ENCODE results near the gene PPTC7. TPM values are rescaled to one million over a fixed set of nuclear protein-coding genes. Genes with fewer than 3 reads are reported as not detected.

Gene PPTC7
- total and polyA plus RNA-seq, 2 of the 4 experiments (the other 2 are of a cell fraction): 4.1 to 6.8 TPM

- no peak overlapping the region for H2BK15ac ChIP-seq (ENCODE audit: low read depth, low read length)
- no peak overlapping the region for H3K4ac ChIP-seq (ENCODE audit: low read depth, low read length)
- CTCF ChIA-PET: interaction anchor here (0.7 kb wide), 1 partner anchor 72 kb away, joined by 3 read pairs; no protein-coding TSS in a partner anchor
- no peak for DNase-seq
- POLR2A ChIA-PET (ENCODE audit: unreplicated experiment): no interaction called here
- peaks cover 3% of the 10 kb centered on the region for H3K4me1 ChIP-seq (ENCODE audit: control insufficient read depth, insufficient read depth, low read length)
- H4K5ac ChIP-seq (ENCODE audit: low read depth, low read length): no peak overlapping the region; the same call in 1 of the 2 replicates
- H3K23ac ChIP-seq (ENCODE audit: low read depth, low read length): no peak overlapping the region
- ATAC-seq (ENCODE audit: low read depth): no peak
- H3K4me2 ChIP-seq (ENCODE audit: low read depth, low read length): no peak overlapping the region
- no peak overlapping the region for H2BK120ac ChIP-seq (ENCODE audit: low read depth, low read length)
- no peak overlapping the region for H3K56ac ChIP-seq (ENCODE audit: extremely low read depth, insufficient read depth, low read length)
- no peak for TF ChIP-seq MAZ (IDR thresholded peaks at IDR 0.05; ENCODE audit: borderline replicate concordance, low read depth, low read length)
- no peak for TF ChIP-seq CHD1 (IDR thresholded peaks at IDR 0.05; ENCODE audit: low read depth, low read length)
- no peak for TF ChIP-seq NFE2L2 (IDR thresholded peaks at IDR 0.05; ENCODE audit: low read depth, low read length)
- TF ChIP-seq RAD21 (IDR thresholded peaks at IDR 0.05; ENCODE audit: low read length): no peak
- no peak for TF ChIP-seq CEBPB (IDR thresholded peaks at IDR 0.05; ENCODE audit: low read depth, low read length)
- TF ChIP-seq SMC3 (IDR thresholded peaks at IDR 0.05; ENCODE audit: low read depth, low read length): no peak
- TF ChIP-seq MXI1 (IDR thresholded peaks at IDR 0.05; ENCODE audit: borderline replicate concordance, low read depth, low read length): no peak
- no peak for TF ChIP-seq POLR2A (IDR thresholded peaks at IDR 0.05; ENCODE audit: low read depth, low read length)
- no peak for TF ChIP-seq FOS (IDR thresholded peaks at IDR 0.05; ENCODE audit: low read depth, low read length)
- no peak for TF ChIP-seq BHLHE40 (IDR thresholded peaks at IDR 0.05; ENCODE audit: low read depth, low read length)
- TF ChIP-seq USF2 (IDR thresholded peaks at IDR 0.05; ENCODE audit: low read depth, low read length): no peak
- H2BK5ac ChIP-seq (ENCODE audit: low read depth, low read length, poor library complexity, severe bottlenecking): no peak overlapping the region
- no peaks in the 10 kb centered on the region for H3K9me3 ChIP-seq (ENCODE audit: control insufficient read depth, insufficient read depth, low read length)
- H3K18ac ChIP-seq (ENCODE audit: low read depth, low read length): no peak overlapping the region
- no peak overlapping the region for H4K91ac ChIP-seq (ENCODE audit: insufficient read depth, low read depth, low read length)
- H3K27me3 ChIP-seq (ENCODE audit: control insufficient read depth, insufficient read depth, low read length): no peaks in the 10 kb centered on the region
- intact Hi-C loops (cut with micrococcal nuclease) (no loop called here), dilution Hi-C loops (cut with HindIII; ENCODE audit: low sequenced_read_pairs, unreplicated experiment) (no loop called here), in situ Hi-C loops (cut with MboI; ENCODE audit: low sequenced_read_pairs) (no loop called here)
- H3K36me3 ChIP-seq (ENCODE audit: control insufficient read depth, insufficient read depth, low read length): no peaks in the 10 kb centered on the region
- H2AFZ ChIP-seq (replicated peaks; ENCODE audit: low read length, poor library complexity): no peak overlapping the region
- no peak overlapping the region for H2BK20ac ChIP-seq (ENCODE audit: low read depth, low read length)
- no peak overlapping the region for H2AK9ac ChIP-seq (replicated peaks; ENCODE audit: low read depth, low read length, poor library complexity)
- no TSS peak for BruUV-seq (replicated peaks)
- 95% methylated on average over 4 of the region's 15 CpGs; no CpG with 5 or more reads in 1 of the 2 experiments for WGBS, 2 experiments (ENCODE audit: extremely low coverage in 2 of 2, insufficient read length in 1 of 2)
- no peak overlapping the region for H2AK5ac ChIP-seq (ENCODE audit: low read depth, low read length)
- H3K4me3 ChIP-seq (ENCODE audit: insufficient read depth, low read depth, low read length): no peak overlapping the region
- H3K9ac ChIP-seq (ENCODE audit: low read depth, low read length): no peak overlapping the region
- H3K27ac ChIP-seq (ENCODE audit: insufficient read depth, low read length): no peak overlapping the region
- H4K20me1 ChIP-seq (ENCODE audit: insufficient read depth, low read length): peaks cover 28% of the 10 kb centered on the region
- peaks cover 3% of the 10 kb centered on the region; the same call in 1 of the 2 replicates for H3K9me1 ChIP-seq (ENCODE audit: insufficient read depth, low read length)
- peaks cover 34 to 78% of the 10 kb centered on the region in 2 experiments for H3K79me1 ChIP-seq (ENCODE audit: low read depth in 1 of 2, low read length in 2 of 2)
- H3K14ac ChIP-seq (replicated peaks; ENCODE audit: low read depth, low read length): no peak overlapping the region
- no peak overlapping the region for H4K8ac ChIP-seq (ENCODE audit: low read depth in 2 of 2, low read length in 2 of 2)
These were observed 21.5 kb downstream of the PPTC7 start for GRCh38 chr12:110561471-110562201.
